ENCODE results near the gene CRELD2. TPM values are rescaled to one million over a fixed set of nuclear protein-coding genes. Genes with fewer than 3 reads are reported as not detected.

The CRELD2 gene
- total RNA-seq, 1 donor from 2014 or later = 22.9 TPM

DNA sequence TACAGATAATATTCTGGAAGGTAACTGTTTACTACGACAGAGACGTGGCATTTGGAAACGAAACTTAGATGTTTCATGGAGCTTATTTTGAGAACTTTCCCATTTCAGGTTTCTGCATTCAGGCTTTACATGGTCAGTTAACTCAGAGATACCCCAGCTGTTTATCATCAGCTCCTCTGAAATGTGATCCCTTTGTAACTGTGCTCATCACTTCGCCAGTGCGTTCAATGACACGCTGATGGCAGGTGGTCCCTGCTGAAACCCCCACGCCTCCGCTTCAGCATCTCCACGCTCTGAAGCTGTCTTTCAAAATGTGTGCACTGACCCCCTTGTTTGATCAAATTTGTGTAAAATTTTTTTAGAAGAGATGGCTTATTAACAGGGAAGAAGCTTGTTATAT lies 30.7 kb upstream of the CRELD2 start:
- peak; percentile 19 for DNase-seq

DNA sequence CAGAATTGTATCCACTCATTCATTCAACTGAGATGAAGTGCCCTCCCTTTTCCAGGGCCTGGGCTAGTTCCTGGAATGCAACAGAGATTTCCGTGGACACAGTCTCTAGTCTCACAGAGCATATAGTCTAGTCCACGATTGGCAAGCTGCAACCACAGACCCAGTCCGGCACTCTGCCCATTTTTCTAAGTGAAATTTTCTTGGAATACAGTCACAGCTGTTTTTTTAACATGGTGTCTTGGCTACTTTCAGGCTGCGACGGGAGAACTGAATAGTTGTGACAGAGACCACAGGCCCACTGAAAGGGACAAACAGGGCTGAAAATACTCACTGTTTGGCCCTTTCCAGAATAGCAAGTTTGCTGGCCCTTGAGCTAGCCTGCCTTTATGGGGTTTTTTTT lies 29.4 kb upstream of the CRELD2 start:
- no peak for DNase-seq

DNA sequence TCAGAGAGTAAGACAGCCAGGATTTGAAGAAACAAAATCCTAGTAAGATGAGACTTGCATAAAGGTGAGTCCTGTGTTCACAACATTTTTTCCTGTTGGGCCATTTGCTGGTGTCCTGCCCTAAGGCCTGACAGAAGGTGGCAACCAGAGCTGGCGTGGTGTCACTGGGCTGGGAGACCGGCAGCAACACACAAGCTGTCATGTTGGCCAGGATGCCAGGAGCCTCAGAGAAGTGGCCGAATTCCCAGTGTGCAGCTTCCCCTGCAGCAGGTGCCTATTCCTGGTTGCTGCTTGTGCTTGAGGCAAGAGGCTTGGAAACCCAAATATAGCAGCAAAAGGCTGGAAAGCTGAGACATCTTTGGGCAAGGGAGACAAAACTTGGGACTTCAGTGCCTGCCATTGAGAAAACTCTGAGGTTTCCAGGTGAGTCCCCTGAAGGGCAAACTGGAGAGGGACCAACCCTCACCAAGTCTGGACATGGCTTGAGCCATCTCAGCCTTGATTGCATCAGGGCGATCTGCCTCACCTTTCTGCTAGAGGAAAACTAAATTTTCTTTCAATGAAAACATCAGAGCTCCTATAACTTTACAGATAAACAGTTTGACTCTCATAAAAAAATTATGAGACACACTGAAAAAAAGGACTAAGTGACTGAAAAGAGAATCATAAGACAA lies 26.1 kb upstream of the CRELD2 start:
- no peak for DNase-seq

DNA sequence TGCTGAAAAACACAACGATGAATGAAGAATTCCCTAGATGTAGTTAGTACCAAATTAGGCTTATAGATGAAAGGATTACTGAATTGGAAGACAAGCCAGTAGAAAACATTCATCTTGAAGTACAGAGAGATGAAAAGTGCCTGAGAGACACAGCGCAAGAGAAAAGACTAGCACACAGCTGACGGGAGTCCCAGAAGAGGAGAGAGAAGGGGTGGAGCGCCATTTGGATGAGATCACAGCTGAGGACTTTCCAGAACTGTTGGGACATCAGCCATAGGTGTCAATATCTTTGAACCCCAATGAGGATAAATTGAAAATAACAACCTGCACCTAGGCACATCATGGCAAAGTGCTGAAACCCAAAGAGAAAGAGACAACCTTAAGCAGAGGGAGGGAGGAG lies 25.4 kb upstream of the CRELD2 start:
- DNase-seq = no peak

DNA sequence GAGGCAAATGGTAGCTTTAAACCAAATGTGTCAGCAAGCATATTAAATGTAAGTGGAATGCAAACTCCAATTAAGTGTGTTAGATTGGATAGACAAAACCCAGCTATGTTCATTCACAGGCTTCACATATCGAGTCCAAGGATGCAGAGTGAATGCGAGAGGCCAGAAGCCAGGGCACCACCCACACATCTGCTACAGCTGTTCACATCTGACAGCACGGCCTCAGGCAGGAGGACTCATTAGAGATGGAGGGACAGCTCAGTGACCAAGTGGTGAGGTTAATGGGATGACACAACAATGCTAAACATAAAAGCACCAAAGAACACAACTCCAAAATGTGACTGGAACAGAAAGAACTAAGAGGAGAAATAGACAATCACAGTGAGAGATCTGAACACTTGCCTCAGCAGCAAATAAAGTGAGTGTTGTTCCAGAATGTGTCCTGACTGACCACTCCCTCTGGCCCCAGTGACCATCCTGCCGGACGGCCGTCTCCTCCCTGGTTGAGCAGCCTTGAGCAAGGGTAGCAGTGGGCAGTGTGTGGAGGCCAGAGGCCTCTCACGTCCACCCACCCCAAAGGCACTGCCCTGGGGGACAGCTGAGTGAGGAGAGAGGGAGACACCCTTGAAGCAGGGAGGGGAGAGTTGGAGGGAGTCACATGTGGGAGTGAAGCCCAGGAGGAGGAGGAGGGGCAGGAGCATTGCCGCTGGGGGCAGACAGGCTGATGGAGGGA lies 23.9 kb upstream of the CRELD2 start:
- no peak for DNase-seq

DNA sequence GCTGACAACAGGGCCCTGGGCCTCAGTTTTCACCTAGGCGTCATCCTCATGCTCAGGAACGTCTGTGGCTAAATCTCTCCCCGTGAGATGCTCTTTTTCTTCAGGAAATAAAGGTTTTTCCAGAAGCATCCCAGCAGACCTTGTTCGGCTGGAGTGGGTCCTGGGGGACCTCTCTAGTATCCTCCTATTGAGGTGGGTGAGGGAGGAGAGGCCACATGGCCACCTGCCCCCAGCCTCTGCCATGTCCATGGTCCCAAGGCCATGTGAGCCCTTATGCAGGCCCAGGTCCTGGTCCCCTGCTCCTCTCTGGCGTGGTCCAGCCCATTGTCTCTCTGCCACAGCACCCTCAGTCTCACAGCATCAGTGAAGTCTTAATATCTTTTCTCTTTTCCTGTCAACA lies 22.2 kb upstream of the CRELD2 start:
- no peak for DNase-seq

DNA sequence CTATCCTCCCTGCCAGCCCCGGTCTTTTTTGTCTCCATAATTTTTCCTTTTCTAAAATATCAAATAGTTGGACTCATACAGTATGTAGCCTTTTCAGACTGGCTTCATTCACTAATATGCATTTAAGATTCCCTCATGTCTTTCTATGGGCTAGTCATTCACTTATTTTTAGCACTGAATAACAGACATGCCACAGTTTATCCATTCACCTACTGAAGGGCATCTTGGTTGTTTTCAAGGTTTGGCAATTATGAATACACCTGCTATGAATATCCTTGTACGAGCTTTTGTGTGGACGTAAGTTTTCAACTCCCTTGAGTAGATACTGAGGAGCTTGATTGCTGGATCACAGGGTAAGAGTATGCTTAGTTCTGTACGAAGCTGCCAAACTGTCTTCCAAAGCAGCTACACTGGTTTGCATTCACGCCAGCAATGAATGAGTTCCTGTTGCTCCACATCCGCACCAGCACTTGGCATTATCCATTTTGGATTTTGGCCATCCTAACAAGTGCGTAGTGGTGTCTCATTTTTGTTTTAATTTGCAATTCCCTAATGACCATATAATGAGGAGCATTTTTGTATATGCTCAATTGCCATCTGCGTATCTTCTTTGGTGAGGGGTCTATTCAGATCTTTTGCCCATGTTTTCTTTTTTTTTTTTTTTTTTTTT lies 21.3 kb upstream of the CRELD2 start:
- no peak for DNase-seq

DNA sequence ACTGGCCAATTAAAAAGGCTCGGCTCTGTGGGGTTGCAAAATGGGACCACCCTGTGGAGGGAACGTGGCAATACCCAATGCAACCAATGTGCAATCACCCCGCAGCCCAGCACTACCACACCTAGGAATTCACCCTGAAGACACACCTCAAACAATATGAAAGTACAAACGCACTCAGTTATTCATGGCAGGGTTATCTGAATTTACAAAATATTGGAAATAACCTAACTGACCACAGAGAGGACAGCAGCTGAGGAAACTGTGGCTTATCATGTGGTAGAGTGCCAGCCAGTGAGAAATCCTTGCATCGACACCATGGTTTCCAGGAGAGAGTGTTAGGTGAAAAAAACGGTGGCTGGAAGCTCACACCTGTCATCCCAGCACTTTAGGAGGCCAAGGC lies 18.9 kb upstream of the CRELD2 start:
- no peak for DNase-seq

DNA sequence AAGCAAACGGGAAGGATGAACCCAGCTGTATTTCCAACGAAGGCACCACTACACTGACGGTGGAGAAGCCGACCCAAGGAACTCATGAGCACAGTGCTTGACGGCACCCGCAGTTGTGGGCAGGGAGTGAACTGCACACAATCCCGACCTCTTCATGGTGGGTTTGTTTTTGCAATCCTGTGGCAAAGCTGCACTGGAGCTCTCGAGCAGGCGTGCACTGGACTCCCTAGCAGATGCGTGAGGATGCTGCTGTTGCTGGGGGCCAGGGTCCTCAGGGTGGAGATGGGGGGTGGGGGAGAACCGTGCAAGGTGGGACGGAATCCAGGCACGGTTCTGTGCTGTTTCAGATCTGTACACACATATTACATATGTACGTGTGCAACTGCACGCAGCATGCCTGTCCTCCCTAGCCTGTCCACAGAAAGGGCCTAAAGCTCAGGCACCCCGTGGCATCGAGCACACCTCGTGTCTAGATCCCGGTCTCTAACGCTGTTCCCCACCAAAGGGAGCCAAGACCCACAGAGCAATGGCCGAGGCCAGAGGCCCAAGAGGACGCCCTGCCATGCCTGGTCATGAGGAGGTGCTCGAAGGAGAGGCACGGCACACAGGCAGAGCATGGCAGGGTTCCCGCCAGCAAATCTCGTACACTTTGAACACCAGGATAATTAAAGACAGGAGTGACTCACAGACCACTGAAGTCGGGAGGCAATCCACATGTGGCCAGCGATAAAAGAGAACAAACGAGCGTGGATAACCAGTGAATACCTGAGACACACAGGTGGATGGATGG lies 17.8 kb upstream of the CRELD2 start:
- no peak for DNase-seq

DNA sequence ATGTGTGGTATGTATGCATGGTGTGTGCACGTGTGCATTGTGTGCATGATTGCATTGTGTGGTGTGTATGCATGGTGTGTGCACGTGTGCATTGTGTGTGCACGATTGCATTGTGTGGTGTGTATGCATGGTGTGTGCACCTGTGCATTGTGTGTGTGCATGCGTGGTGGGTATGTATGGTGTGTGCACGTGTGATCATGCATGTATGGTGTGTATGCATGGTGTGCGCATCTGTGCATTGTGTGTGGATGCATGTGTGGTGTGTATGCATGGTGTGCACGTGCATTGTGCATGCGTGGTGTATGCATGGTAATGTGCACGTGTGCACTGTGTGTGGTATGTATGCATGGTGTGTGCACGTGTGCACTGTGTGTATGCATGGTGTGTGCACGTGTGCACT lies 17.0 kb upstream of the CRELD2 start:
- no peak for DNase-seq

DNA sequence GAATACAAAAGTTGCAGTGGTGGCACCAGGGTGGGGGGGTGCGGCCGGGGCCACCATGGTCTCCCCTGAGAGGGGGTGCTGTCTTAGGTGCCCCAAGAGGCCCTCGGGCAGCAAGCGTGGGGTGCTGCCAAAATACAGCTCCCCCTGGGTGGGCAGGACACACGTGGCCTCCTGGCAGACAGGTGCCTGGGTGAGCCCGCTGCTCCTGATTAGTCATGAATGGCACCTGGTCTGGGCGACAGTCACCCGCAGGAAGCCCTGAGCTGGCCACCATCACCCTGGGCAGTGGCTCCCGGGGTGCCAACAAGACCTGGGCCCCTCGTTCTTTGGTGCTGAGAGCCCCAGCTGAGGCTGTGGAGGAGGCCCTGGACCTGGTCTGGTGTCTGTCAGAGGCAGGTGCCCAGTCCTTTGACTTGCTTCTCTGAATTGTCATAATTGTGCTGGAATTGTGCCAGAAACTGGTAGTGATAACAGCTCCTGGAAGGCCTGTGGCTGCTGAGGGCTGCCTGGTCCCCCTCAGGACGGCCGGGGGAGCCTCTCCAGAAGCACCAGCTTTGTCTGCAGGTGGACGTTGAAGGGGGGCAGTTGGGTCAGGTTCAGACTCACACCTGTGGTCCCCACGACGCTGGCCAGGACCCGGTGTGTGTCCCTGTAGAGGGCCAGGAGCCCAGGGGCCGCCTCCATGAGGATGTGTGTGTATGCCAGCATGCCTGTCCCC lies 15.0 kb upstream of the CRELD2 start:
- no peak for DNase-seq

DNA sequence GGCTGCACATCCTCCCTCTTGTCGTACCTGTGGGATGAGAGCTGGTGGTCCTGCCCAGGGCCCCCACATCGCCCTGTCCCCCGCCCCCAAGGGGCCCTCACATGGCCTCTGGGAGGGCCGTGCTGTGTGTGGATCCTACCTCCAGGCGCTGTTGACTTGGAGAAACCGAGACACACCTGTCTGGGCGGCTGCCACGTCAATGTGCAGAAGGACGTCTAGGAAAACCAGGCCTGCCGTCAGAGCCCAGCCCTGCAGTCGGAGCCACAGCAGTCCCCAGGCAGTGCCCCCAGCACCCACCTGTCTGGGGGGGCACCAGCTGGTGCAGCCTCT lies 14.4 kb upstream of the CRELD2 start:
- DNase-seq = no peak

DNA sequence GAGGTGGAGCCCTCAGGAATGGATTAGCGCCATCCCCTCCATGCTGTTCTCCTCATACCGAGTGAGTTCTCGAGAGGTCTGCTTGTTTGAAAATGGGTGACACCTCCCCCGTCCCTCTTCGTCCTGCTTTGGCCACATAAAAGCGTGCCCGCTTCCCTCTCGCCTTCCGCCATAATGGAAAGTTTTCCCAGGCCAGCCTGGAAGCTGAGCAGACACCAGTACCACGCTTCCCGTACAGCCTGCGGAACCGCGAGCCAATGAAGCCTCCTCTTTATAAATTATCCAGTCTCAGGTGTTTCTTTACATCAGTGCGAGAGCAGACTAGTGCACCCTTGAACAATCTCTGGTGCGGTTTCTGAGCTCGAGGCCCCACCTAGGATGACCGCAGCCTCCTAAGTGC lies 13.0 kb upstream of the CRELD2 start:
- DNase-seq = no peak

DNA sequence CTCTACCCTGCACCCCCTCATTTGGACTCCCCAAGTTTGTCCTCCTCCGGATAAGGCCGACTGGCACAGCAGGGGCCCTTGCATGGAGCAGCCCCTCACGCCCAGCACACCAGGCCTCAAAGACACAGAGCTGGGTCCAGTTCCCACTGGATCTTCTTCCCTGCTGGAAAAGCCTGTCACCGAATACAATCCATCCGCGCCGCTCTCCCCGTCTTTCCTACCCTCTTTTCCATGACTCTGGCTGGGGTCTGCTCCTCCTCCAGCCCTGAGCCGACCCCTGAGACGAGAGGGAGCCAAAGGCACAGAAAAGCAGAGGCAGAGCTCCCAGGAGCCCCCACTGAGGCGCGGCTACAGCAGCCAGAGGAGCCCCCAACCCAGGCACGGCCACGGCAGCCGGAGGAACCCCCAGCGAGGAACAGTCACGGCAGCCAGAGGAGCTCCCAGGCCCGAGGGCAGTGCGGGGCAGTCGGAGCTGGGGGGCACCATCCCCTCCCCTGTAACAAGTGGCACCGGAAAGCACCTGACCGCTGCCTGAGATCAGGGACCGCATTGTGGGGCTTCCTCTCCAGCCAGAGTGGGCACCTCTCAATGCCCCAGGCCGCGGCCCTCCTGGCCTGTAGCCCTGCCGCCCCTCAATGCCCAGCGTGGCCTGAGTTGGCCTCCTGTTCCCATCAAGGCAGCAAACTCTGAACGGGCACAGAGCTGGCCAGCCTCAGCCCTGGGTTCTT lies 12.2 kb upstream of the CRELD2 start:
- no peak for DNase-seq

DNA sequence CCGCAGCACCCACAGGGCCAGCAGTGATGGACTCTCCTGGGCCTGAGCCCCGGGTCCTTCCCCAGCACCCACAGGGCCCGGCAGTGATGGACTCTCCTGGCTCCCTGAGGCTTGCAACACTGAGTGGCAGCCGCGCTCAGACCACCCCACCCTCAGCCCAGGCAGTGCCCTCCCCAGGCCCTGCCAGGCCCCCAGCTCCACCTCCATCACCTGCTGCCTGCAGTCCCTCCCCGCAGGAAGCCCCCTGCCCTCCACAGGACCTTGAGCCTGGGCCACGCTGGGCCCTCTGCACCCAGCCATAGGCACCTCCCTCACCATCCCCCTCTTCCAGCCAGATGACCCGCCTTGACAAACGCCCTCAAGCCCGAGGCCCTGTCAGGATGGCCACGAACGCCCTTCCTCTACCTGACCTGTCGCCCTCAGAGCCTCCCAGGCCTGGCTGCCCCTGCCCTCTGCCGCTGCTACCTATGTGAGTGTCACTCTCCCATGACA lies 11.6 kb upstream of the CRELD2 start:
- no peak for DNase-seq

DNA sequence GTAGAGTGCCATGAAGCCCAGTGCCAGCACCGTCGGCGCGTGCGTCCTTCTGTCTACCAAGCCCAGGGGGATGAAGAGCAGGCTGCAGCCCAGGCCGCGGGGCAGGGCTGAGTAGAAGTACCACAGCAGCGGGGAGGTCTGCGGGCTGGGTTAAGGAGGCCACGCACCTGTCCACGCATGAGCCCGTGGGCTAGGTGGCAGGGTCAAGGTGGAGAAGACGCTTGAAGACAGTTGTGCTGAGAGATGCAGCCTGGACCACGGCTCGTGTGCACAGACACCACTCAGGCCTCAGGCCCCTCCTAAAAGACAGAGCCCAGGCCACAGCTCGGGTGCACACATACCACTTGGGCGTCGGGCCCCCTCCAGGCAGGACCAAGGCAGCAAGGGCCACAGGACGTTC lies 10.6 kb upstream of the CRELD2 start:
- no peak for DNase-seq

DNA sequence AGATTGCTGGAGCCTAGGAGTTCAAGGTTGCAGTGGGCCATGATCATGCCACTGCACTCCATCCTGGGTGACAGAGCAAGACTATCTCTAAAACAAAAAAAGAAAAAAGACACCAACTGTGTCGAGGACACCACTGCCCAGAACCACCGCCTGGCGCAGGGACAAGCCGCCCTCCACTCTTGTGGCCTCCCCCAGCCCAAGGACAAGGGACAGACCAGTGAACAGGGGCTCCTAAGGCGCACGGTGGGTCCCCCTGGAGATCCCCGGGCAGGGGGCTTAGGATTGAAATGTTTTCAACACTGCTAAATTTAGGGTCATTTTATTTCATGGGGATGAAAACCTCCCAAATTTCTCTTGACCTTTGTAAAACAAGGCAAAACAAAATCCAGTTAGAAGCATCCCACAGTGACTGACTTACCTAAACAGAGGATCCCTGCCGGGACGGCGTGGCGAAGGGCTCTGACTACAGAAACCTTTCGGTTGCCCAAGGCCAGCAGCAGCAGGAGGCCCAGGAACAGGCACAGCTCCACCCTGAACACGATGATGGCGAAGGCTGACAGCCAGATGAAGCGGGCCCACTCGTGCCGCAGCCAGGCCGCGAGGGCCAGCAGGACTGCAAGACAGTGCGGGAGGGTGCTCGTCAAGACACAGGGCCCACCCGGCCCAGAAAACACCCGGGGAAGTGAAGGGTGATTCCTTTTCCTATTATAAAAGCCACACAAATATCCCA lies 8.8 kb upstream of the CRELD2 start:
- DNase-seq = no peak

DNA sequence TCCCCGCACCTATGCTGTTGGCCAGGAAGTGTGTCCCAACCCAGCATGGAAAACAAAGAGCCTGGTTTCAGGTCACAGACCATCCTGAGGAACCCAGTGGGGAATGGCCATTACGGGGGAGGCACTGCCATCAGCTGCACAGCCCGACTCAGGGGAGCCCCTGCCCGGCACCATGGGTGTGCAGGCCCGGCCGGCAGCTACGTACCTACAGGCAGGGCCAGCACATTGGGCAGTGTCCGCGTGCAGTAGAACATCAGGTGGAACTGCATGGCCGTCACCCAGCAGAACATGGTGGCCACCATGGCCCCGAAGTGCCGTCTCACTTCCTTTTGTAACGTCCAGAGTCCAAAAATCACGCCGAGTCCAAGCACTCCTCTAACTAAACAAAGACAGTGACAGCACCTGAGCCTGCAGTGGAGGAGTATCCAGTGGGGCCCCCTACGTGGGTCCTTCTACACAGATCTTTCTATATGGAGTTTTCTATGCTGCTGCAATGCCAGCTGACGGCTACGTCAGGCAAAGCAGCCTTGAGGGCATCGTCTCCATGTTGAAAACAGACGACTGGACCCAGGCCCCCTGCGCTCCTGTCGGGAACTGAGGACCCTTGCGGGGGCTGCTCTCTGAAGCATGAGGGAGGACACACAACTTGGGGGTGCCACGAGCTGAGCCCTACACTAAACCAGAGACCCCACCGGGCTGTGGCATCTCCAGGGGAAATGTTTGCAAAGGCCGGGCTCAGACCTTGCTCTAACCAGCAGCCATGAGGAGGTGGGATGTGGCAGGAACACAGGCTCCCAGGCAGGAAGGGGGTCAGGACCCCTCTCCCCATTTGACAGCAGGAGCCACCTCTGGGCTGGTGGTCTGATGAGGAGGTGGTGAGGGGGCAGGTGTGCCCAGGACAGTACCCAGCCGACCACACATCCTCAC lies 7.9 kb upstream of the CRELD2 start:
- no peak for DNase-seq

DNA sequence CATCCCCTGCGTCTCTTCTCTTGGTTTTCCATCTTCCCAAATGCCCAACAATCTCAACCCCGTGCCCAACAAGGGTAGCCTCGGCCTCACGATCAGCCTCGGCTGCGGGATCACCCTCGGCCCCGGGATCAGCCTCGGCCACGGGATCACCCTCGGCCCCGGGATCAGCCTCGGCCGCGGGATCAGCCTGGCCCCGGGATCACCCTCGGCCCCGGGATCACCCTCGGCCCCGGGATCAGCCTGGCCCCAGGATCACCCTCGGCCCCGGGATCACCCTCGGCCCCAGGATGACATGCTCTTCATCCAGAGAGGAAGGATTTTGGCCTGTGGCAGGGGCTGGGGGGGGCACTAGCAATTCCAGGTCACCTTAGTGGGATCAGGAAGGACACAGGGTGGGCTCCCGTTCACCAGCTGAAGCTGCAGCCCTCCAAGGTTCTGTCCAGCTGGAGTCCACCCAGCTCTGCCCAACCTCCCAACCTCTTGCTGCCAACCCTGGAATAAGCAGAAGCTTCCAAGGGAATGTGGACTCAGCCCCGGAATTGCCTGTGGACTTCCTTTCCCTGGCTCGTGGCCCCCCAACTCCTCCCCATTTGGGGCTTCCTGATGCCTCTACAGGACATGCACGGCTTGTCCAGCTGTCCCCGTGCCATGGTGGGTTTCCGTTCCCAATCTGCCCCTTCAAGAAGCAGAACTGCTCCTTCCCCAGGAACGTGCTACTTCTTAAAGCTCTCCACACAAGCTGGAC lies 6.4 kb upstream of the CRELD2 start:
- no peak for DNase-seq
